ENCODE measurements around the gene PER1.

GRCh38 chr17:8156246-8156992 is 4.2 kb upstream of the PER1 start:
- TF ChIP-seq CTCF (conservative IDR thresholded peaks at IDR 0.05 in 1 of 2, IDR thresholded peaks at IDR 0.05 in 1 of 2; ENCODE audit: extremely low read depth in 1 of 2, insufficient read depth in 1 of 2, low read depth in 1 of 2, low read length in 2 of 2) = peak in 1 of 2 donors; percentile 18
- no peak for TF ChIP-seq EZH2 (IDR thresholded peaks at IDR 0.05; ENCODE audit: borderline replicate concordance, low read length)
